ENCODE measurements around the gene OR6V1.
A peak's percentile ranks its signal among the peaks of the same experiment; 100 is the strongest.

OR6V1 gene

GRCh38 chr7:143052041-143052440 is at the start of gene OR6V1:
Gene OR6V1, plus strand, starts transcription at chr7:143052341. Its CDS starts 0 bp downstream, at chr7:143052341.
- no peak for DNase-seq

- DNase-seq = no peak
Measured at GRCh38 chr7:143002898-143003297, 49.2 kb upstream of the OR6V1 start.

GRCh38 chr7:143003393-143004051 is 48.6 kb upstream of the OR6V1 start:
- DNase-seq = peak; percentile 35

- no peak for DNase-seq
Measured at GRCh38 chr7:143005632-143006260, 46.4 kb upstream of the OR6V1 start.

- DNase-seq = peak; percentile 35
Measured at GRCh38 chr7:143008007-143008901, 43.9 kb upstream of the OR6V1 start.

- no peak for DNase-seq
Measured at GRCh38 chr7:143012001-143012400, 40.1 kb upstream of the OR6V1 start.

GRCh38 chr7:143012409-143012808 is 39.7 kb upstream of the OR6V1 start:
- no peak for DNase-seq

- DNase-seq = no peak
Measured at GRCh38 chr7:143013473-143013872, 38.7 kb upstream of the OR6V1 start.

GRCh38 chr7:143013893-143014292 is 38.2 kb upstream of the OR6V1 start:
- no peak for DNase-seq

GRCh38 chr7:143015084-143015483 is 37.1 kb upstream of the OR6V1 start:
- no peak for DNase-seq

GRCh38 chr7:143015926-143016490 is 36.1 kb upstream of the OR6V1 start:
- no peak for DNase-seq

- no peak for DNase-seq
Measured at GRCh38 chr7:143016996-143017395, 35.1 kb upstream of the OR6V1 start.

GRCh38 chr7:143018931-143019330 is 33.2 kb upstream of the OR6V1 start:
- no peak for DNase-seq

- DNase-seq = no peak
Measured at GRCh38 chr7:143023047-143023446, 29.1 kb upstream of the OR6V1 start.

- DNase-seq = no peak
Measured at GRCh38 chr7:143025371-143025770, 26.8 kb upstream of the OR6V1 start.

GRCh38 chr7:143027032-143027431 is 25.1 kb upstream of the OR6V1 start, which contains the start of gene OR9A2:
Gene OR9A2, minus strand, starts transcription at chr7:143027132. Its CDS starts 0 bp downstream, at chr7:143027132.
- no peak for DNase-seq

GRCh38 chr7:143027683-143028082 is 24.5 kb upstream of the OR6V1 start:
- DNase-seq = no peak

- no peak for DNase-seq
Measured at GRCh38 chr7:143038635-143039034, 13.5 kb upstream of the OR6V1 start.

- DNase-seq = no peak
Measured at GRCh38 chr7:143040209-143040715, 11.9 kb upstream of the OR6V1 start.

GRCh38 chr7:143041346-143041745 is 10.8 kb upstream of the OR6V1 start:
- no peak for DNase-seq

GRCh38 chr7:143042159-143042789 is 9.9 kb upstream of the OR6V1 start:
- DNase-seq = no peak

GRCh38 chr7:143042790-143043271 is 9.3 kb upstream of the OR6V1 start:
- DNase-seq = no peak
